HepG2 (cell line): ENCODE measurements around the gene SPAG6. TPM values are rescaled to one million over a fixed set of nuclear protein-coding genes. Genes with fewer than 3 reads are reported as not detected.

Experiments used
- BCLAF1 ChIP-seq: fragments of 450-650 bp; IDR thresholded peaks from 2 replicates; pipeline ENCODE4 v1.6.1; 2017; ENCODE audit warnings: mild to moderate bottlenecking
- BORCS8-MEF2B ChIP-seq: sonication (generic); formaldehyde crosslinking; IDR thresholded peaks from 2 replicates; pipeline ENCODE4 v1.8.0; 2022; ENCODE audit warnings: mild to moderate bottlenecking, missing genetic modification reagents
- E2F1 ChIP-seq: sonication (generic); formaldehyde crosslinking; IDR thresholded peaks from 2 replicates; pipeline ENCODE4 v1.5.0; 2020; ENCODE audit warnings: missing genetic modification reagents
- FOXO4 ChIP-seq: sonication (generic); formaldehyde crosslinking; conservative IDR thresholded peaks from 2 replicates; pipeline ENCODE4 v1.8.1; 2023; ENCODE audit warnings: missing genetic modification reagents
- HDAC6 ChIP-seq: fragments of 200-600 bp; sonication (generic); IDR thresholded peaks from 2 replicates; pipeline ENCODE4 v1.7.0; 2017; ENCODE audit warnings: mild to moderate bottlenecking, antibody characterized with exemption, low read length, low read depth
- HIVEP1 ChIP-seq: sonication (generic); formaldehyde crosslinking; IDR thresholded peaks from 2 replicates; pipeline ENCODE4 v1.4.0; 2020; ENCODE audit warnings: mild to moderate bottlenecking, missing genetic modification reagents
- MIER3 ChIP-seq: IDR thresholded peaks from 2 replicates; pipeline ENCODE4 v1.6.1; 2016; ENCODE audit warnings: missing compliant biosample characterization, borderline replicate concordance
- NFE2L2 ChIP-seq: fragments of 150-350 bp; IDR thresholded peaks from 2 replicates; pipeline ENCODE4 v1.6.1; 2014; ENCODE audit warnings: low read length
- NFIB ChIP-seq: sonication (generic); formaldehyde crosslinking; IDR thresholded peaks from 2 replicates; pipeline ENCODE4 v1.9.0; 2021; ENCODE audit warnings: missing genetic modification reagents, mild to moderate bottlenecking, borderline replicate concordance
- NFKBIZ ChIP-seq: IDR thresholded peaks from 2 replicates; pipeline ENCODE4 v1.6.1; 2018; ENCODE audit warnings: missing genetic modification reagents, missing compliant biosample characterization
- NKX3-1 ChIP-seq: sonication (generic); formaldehyde crosslinking; IDR thresholded peaks from 2 replicates; pipeline ENCODE4 v1.5.0; 2020; ENCODE audit warnings: missing genetic modification reagents
- POGK ChIP-seq: sonication (generic); formaldehyde crosslinking; conservative IDR thresholded peaks from 2 replicates; pipeline ENCODE4 v1.8.0; 2022; ENCODE audit warnings: mild to moderate bottlenecking, moderate library complexity, missing genetic modification reagents
- RAD21 ChIP-seq: fragments of 450-650 bp; formaldehyde crosslinking; IDR thresholded peaks from 2 replicates; pipeline ENCODE4 v1.5.0; 2020; ENCODE audit warnings: mild to moderate bottlenecking
- RXRB ChIP-seq: IDR thresholded peaks from 2 replicates; pipeline ENCODE4 v1.6.1; 2016; ENCODE audit warnings: borderline replicate concordance, missing genetic modification reagents, missing compliant biosample characterization
- TBL1XR1 ChIP-seq: fragments of 150-350 bp; IDR thresholded peaks from 2 replicates; pipeline ENCODE4 v1.6.1; 2014; ENCODE audit warnings: borderline replicate concordance, low read length; ENCODE audit not compliant: partially characterized antibody
- TCF7 ChIP-seq: sonication (generic); IDR thresholded peaks from 2 replicates; pipeline ENCODE4 v1.6.1; 2016; ENCODE audit warnings: antibody characterized with exemption, low read depth
- TOE1 ChIP-seq: sonication (generic); formaldehyde crosslinking; IDR thresholded peaks from 2 replicates; pipeline ENCODE4 v1.4.0; 2020; ENCODE audit warnings: mild to moderate bottlenecking, missing genetic modification reagents
- TRIM24 ChIP-seq: sonication (generic); formaldehyde crosslinking; IDR thresholded peaks from 2 replicates; pipeline ENCODE4 v1.8.0; 2022; ENCODE audit warnings: mild to moderate bottlenecking, missing genetic modification reagents
- XBP1 ChIP-seq: sonication (generic); formaldehyde crosslinking; IDR thresholded peaks from 2 replicates; pipeline ENCODE4 v1.5.0; 2020; ENCODE audit warnings: missing genetic modification reagents
- ZNF563 ChIP-seq: sonication (generic); formaldehyde crosslinking; IDR thresholded peaks from 2 replicates; pipeline ENCODE4 v1.8.0; 2022; ENCODE audit warnings: mild to moderate bottlenecking, moderate library complexity, missing genetic modification reagents
- ZNF800 ChIP-seq: sonication (generic); formaldehyde crosslinking; IDR thresholded peaks from 2 replicates; pipeline ENCODE4 v1.4.0; 2020; ENCODE audit warnings: missing genetic modification reagents
- polyA plus RNA-seq, 8 experiments: library from polyadenylated mRNA; depleted of rRNA in 3 of 8; stranded (reverse) in 7 of 8; unstranded in 1 of 8; fragments of >200 nt; fragmentation: Illumina TruSeq in 4 of 8; extraction: Trizol in 4 of 8; gene quantifications; 2 replicates each; pipeline versions ENCODE4 v1.2.1 to v1.2.3, GENCODE V29; 2011 to 2016; ENCODE audit warnings: low read depth in 4 of 8, missing spikeins in 1 of 8, mixed read lengths in 1 of 8; ENCODE audit not compliant: insufficient read depth in 1 of 8
- total RNA-seq, 5 experiments: library from RNA; depleted of rRNA; stranded (reverse); fragments of >200 nt; fragmentation: Illumina TruSeq; extraction: Trizol; gene quantifications; 2 replicates each; pipeline ENCODE4 v1.2.3, GENCODE V29; 2016; ENCODE audit warnings: low read depth in 1 of 5

The SPAG6 gene
- total and polyA plus RNA-seq, 2 of the 13 experiments (the other 11 are each of a cell fraction or from before 2014, with no cell fraction given), result not detected

- no peak for TF ChIP-seq NFE2L2
- no peak for TF ChIP-seq FOXO4
- no peak for TF ChIP-seq TBL1XR1
- no peak for TF ChIP-seq BCLAF1
- TF ChIP-seq XBP1 (CRISPR knock-in tag), result no peak
- TF ChIP-seq MIER3 (CRISPR knock-in tag), result 0 out of 2 replicates have a peak, but pooled peaks have one; percentile 14
- peak; percentile 11; the same call in 1 of the 2 replicates for TF ChIP-seq RAD21 (CRISPR knock-in tag)
- TF ChIP-seq TCF7, result no peak
- no peak for TF ChIP-seq NKX3-1
- TF ChIP-seq NFIB, result no peak
- TF ChIP-seq E2F1 (CRISPR knock-in tag), result no peak
- 0 out of 2 replicates have a peak, but pooled peaks have one; percentile 60 for TF ChIP-seq POGK (CRISPR knock-in tag)
- TF ChIP-seq HDAC6, result no peak
- TF ChIP-seq TOE1 (CRISPR knock-in tag), result no peak
- peak; percentile 30; the same call in 1 of the 2 replicates for TF ChIP-seq RXRB (CRISPR knock-in tag)
- TF ChIP-seq ZNF563, result peak; percentile 51
- peak; percentile 77 for TF ChIP-seq HIVEP1
- TF ChIP-seq ZNF800 (CRISPR knock-in tag), result no peak
- TF ChIP-seq NFKBIZ (CRISPR knock-in tag), result no peak; the same call in 1 of the 2 replicates
- peak; percentile 64 for TF ChIP-seq BORCS8-MEF2B (CRISPR knock-in tag)
- TF ChIP-seq TRIM24, result no peak
Observed at GRCh38 chr10:22316286-22317075, 28.8 kb upstream of the SPAG6 start, which contains the start of gene COMMD3 (continued).
